Stimulated activated CD4-positive, alpha-beta T cell treated with anti-CD3 and anti-CD28 coated beads, Interleukin-2, amount 100 ng/mL, for 4 hours (primary cell): Measurements from ENCODE around the gene SHMT1.
A peak's percentile ranks its signal among the peaks of the same experiment; 100 is the strongest.
"Not testable (repeated sequence)": the region's sequence is repeated elsewhere in the genome, so short reads cannot be mapped to it uniquely, and the experiment has no call there.

Experiments used
- DNase-seq: peaks from one replicate; pipeline ENCODE4 v3.0.0-alpha.2; 2020; ENCODE audit warnings: low read depth

The SHMT1 gene

GRCh38 chr17:18324140-18325050, 39.0 kb downstream of the SHMT1 start:
- DNase-seq: no peak

GRCh38 chr17:18323507-18324139, 39.7 kb downstream of the SHMT1 start:
- DNase-seq: no peak

- DNase-seq: no peak
These were observed 40.3 kb downstream of the SHMT1 start for GRCh38 chr17:18323007-18323406.

GRCh38 chr17:18322522-18322921, 40.8 kb downstream of the SHMT1 start:
- no peak for DNase-seq

- no peak for DNase-seq
These were observed 42.0 kb downstream of the SHMT1 start for GRCh38 chr17:18321309-18321708.

GRCh38 chr17:18320301-18320700, 43.0 kb downstream of the SHMT1 start:
- DNase-seq: no peak

- DNase-seq: no peak
These were observed 43.6 kb downstream of the SHMT1 start for GRCh38 chr17:18319604-18320256.

GRCh38 chr17:18318771-18319450, 44.4 kb downstream of the SHMT1 start:
- no peak for DNase-seq

- no peak for DNase-seq
These were observed 45.2 kb downstream of the SHMT1 start for GRCh38 chr17:18318117-18318516.

GRCh38 chr17:18315961-18316360, 47.4 kb downstream of the SHMT1 start:
- no peak for DNase-seq

GRCh38 chr17:18315562-18315922, 47.8 kb downstream of the SHMT1 start:
- no peak for DNase-seq

- DNase-seq: peak; percentile 98
These were observed 48.4 kb downstream of the SHMT1 start, which contains the start of the genes SMCR8 and TOP3A for GRCh38 chr17:18314731-18315561. Gene SMCR8 (plus strand): TSS chr17:18315293. CDS start chr17:18315790, 497 bp downstream. Gene TOP3A (minus strand): TSS chr17:18314994. CDS start chr17:18314778, 216 bp downstream.

GRCh38 chr17:18314059-18314730, 49.2 kb downstream of the SHMT1 start:
- DNase-seq: no peak

- no peak for DNase-seq
These were observed 54.1 kb downstream of the SHMT1 start for GRCh38 chr17:18309202-18309601.

- not testable (repeated sequence) for DNase-seq
These were observed 60.1 kb downstream of the SHMT1 start for GRCh38 chr17:18303206-18303605.

- no peak for DNase-seq
These were observed 62.4 kb downstream of the SHMT1 start for GRCh38 chr17:18300725-18301480.

GRCh38 chr17:18298061-18298460, 65.3 kb downstream of the SHMT1 start:
- not testable (repeated sequence) for DNase-seq

GRCh38 chr17:18291718-18292540, 71.4 kb downstream of the SHMT1 start:
- DNase-seq: no peak

GRCh38 chr17:18285296-18285695, 78.1 kb downstream of the SHMT1 start:
- no peak for DNase-seq
